ENCODE results near the gene DUSP1.

The DUSP1 gene

DNA sequence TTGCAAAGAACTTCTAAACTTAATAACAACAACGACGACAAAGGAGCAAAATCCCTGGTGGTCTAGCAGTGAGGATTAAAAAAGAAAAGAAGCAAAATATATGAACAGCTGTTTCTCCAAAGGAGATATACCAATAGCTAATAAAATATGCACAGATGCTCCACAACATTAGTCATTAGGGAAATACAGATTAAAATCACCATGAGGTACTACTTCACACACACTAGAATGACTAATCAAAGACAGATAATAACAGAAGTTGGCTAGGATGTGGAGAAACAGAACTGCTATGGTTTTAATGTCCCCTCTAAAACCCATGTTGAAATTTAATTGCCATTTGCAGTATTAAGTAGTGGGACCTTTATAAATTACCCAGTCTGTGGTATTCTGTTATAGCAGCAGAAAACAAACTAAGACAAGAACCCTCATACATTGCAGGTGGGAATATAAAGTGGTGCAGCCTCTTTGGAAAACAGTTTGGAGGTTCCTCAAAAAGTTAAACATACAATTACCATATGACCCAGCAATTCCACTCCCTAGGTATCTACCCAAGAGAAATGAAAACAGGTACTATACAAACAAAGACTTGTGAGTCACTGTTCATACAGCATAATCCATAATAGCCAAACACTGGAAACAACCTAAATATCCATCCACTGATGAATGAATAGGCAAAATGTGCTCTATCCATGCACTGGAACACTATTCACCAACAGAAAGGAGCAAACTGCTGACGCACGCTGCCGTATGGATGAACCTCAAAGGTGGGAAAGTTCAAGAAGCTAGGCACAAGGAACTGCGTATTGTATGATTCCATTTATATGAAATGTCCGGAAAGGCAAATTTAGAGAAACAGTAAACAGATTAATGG lies 11.4 kb upstream of the DUSP1 start:
- DNase-seq (ENCODE audit: low spot score) (peak; percentile 2), FAIRE-seq (no peak)

- DNase-seq (ENCODE audit: low spot score) (no peak), FAIRE-seq (no peak)
These were observed 8.8 kb upstream of the DUSP1 start for GRCh38 chr5:172779691-172780341.

GRCh38 chr5:172777881-172778814 lies 7.2 kb upstream of the DUSP1 start:
- DNase-seq (ENCODE audit: low spot score), result peak; percentile 79
- FAIRE-seq, result peak; percentile 80

DNA sequence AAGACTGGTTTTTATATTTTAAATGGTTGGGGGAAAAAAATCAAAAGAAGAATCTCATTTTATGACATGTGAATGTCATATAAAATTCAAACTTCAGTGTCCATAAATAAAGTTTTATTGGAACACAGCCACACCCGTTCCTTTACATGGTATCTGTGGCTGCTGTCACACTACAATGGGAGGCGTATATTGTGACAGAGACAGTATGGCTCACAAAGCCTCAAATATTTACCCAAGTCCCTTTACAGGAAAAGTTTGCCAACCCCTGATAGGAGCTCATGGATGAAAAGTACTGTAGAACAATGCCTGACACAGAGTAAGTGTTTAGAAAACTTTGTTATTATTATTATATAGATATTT lies 5.2 kb upstream of the DUSP1 start:
- DNase-seq (ENCODE audit: low spot score), result no peak

GRCh38 chr5:172775326-172776234 lies 4.6 kb upstream of the DUSP1 start:
- DNase-seq (ENCODE audit: low spot score) (peak; percentile 69), FAIRE-seq (no peak)

More for the DNA sequence above, 5.2 kb upstream of the DUSP1 start:
- no peak for FAIRE-seq

GRCh38 chr5:172774561-172775315 lies 3.7 kb upstream of the DUSP1 start:
- no peak for FAIRE-seq
- DNase-seq (ENCODE audit: low spot score), result no peak

- DNase-seq (ENCODE audit: low spot score), result peak; percentile 41
- no peak for FAIRE-seq
These were observed 2.8 kb upstream of the DUSP1 start for GRCh38 chr5:172773481-172774469.

DNA sequence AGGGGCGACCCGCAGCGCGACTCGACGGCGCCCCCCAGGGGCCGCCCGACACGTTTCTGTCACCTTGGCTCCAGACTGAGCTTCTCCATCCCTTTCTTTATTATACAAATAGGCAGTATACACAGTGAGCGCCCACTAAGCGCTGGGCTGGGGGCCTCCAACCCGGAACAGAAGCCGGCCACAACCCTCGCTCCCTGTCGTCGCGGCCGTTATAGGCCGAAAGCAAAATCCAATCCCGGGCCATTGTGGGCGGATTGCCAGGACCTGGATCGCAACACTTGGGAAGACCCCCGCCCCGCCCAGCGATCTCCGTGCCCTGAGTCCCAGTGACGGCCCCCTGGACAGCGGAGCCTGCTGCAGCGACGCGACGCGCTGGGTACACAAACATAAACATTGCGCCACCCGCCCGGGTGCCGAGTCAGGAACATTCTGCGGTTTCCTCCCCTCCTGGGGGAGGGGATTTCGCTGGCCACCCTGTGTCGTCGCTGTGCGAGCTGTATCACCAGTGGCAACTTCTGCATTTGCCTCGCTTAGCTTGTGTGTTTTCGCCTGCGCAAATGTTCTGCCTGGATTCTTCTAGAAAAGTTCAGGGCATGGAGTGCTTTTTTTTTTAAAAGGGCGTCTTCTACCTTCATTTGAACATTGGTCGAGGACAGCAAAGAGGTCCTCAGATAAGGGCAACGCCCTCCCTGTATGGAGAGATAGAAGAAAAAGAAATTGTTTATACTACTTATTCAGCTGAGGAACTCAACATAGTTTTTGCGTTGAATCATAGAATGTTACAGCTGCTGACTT lies 1.3 kb upstream of the DUSP1 start:
- peak; percentile 69 for FAIRE-seq
- peak; percentile 97 for DNase-seq (ENCODE audit: low spot score)

- FAIRE-seq (no peak), DNase-seq (ENCODE audit: low spot score) (no peak)
These were observed 580 bp upstream of the DUSP1 start for GRCh38 chr5:172771439-172772111.

- DNase-seq (ENCODE audit: low spot score), result no peak
- no peak for FAIRE-seq
These were observed 671 bp downstream of the DUSP1 start for GRCh38 chr5:172770374-172770674.

DNA sequence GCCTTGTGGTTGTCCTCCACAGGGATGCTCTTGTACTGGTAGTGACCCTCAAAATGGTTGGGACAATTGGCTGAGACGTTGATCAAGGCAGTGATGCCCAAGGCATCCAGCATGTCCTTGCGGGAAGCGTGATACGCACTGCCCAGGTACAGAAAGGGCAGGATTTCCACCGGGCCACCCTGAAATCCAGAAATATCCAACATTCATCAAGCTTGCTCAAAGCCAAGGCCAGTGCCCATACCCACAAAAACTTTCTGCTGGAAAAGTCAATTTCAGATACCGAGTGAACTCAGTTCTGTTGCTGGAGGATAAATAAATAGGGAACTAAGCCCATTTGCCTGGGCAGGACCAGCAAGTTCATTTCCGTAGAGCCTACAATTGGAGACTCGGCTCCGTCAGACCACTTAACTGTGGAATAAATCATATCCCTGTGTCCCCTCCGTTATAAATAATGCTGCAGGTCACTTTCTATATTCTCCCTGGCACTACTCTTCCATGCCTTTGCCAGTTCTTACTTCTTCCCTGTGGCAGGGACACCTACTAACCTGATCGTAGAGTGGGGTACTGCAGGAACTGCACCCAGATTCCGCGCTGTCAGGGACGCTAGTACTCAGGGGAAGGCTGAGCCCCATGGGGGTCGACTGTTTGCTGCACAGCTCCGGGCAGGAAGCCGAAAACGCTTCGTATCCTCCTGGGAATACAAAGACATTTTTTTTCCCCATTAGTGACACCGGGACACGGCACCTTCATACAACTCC lies 1.2 kb downstream of the DUSP1 start:
- no peak for FAIRE-seq
- DNase-seq (ENCODE audit: low spot score), result peak; percentile 35

DNA sequence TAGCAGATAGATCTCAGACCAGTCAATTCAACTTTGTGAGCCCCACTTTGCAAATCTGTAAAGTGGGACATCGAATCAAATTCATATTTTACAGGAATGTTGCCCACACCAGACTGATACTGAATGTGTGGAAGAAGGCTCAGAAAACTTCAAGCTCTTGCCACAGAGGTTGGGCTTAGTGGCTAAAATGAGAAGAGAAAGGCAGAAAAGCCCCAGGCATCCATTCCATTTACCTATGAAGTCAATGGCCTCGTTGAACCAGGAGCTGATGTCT lies 1.7 kb downstream of the DUSP1 start:
- peak; percentile 41 for DNase-seq (ENCODE audit: low spot score)
- FAIRE-seq, result no peak

- DNase-seq (ENCODE audit: low spot score) (peak; percentile 74), FAIRE-seq (no peak)
These were observed 2.2 kb downstream of the DUSP1 start for GRCh38 chr5:172768573-172769341.

DNA sequence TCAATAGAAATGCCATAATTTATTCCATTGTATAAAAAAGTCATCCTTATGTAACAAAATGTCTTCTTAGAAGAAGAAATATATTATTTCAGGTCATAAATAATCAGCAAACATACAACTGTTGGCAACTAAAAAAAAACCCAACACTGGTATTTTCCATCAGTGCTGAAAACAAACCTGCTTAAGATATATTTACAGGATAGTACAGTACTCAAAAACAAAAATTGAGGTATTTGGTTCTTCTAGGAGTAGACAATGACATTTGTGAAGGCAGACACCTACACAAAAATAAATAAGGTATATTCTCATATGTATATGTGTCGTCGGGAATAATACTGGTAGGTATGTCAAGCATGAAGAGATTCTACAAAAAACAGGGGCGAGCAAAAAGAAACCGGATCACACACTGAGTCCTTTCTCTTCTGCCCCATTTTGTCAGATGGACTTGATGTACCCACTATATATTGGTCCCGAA lies 2.9 kb downstream of the DUSP1 start:
- DNase-seq (ENCODE audit: low spot score) (no peak), FAIRE-seq (no peak)

DNA sequence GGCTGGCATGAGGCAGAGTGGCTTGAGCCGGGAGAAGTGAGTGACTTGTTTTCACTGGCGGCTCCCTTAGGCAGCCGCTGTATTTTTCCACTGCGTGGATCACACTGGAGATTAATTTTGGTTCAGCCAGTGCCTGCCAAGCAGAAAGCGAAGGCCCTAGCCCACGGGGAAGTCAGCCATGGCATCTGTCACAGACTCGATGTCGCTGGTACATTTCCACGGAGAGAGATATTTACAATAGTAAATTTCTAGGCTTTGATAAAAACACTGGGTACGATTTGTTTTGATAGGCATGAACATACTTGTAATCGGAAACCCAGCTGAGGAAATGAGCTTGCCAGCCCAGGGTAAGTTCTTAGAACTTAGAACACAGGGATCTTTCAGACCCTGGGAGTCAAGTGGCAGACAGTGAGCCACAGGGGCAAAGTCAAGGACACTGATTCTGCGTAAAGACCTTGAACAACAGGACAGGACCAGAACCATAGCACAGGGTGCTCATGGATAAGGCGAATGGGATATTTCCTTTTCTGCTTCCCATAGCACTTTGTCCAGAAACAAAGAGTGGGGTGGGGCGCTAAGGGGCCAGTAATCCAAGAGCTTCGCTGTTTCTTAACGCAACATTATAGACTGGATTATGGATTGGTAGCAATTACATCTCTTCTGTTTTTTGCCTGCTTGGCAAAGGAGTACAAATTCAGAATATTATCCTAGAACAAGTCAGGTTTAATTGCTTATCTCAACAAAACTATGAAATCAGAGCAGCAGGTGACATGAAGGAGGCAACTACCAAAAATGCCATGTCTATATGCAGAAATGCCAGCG lies 4.5 kb downstream of the DUSP1 start:
- peak; percentile 72 for DNase-seq (ENCODE audit: low spot score)
- no peak for FAIRE-seq
